HepG2 (cell line): ENCODE measurements around the gene HYAL1. TPM values are rescaled to one million over a fixed set of nuclear protein-coding genes. Genes with fewer than 3 reads are reported as not detected.

ENCODE experiments used
- ATAC-seq: fragments of 200-7000 bp; cut with Tn5 transposase; 3 replicates; pipeline ENCODE4 v1.9.1; 2020; ENCODE audit warnings: mild to moderate bottlenecking, moderate library complexity
- BruUV-seq: library from RNA; stranded (reverse); fragments of 400-500 nt; replicated peaks from 2 replicates; lab custom pipeline; 2021; lab: Mats Ljungman, UMichigan
- CTCF ChIA-PET: fragments of 300-600 bp; formaldehyde crosslinking; extraction: SDS; loops from one replicate; lab custom pipeline; 2021; ENCODE audit warnings: low total read pairs, inconsistent platforms, low intra/inter-chr PET ratio; lab: Yijun Ruan, JAX
- POLR2A ChIA-PET: fragments of 350-600 bp; sonication (Branson Sonifier 250); formaldehyde crosslinking; loops from one replicate; lab custom pipeline; 2020; ENCODE audit warnings: antibody characterized with exemption, inconsistent platforms; lab: Yijun Ruan, JAX
- DNase-seq: peaks from one replicate; pipeline ENCODE4 v3.0.0-alpha.2; 2015; ENCODE audit warnings: low spot score
- FAIRE-seq: peaks from 3 replicates; lab custom pipeline; 2011; peaks lifted over from hg19 to GRCh38; lab: Jason Lieb, UNC
- H2AFZ ChIP-seq: one replicate; pipeline ENCODE4 v1.6.1; 2011; ENCODE audit warnings: low read length, inconsistent platforms
- H3K27ac ChIP-seq: fragments of 300-600 bp; 3 replicates; pipeline ENCODE4 v1.8.0; 2011; ENCODE audit warnings: mixed run types, mild to moderate bottlenecking, mixed read lengths, low read length, inconsistent platforms; ENCODE audit not compliant: insufficient read depth; ENCODE audit errors: extremely low read length
- H3K27me3 ChIP-seq, 2 experiments: fragments of 200-600 bp in 1 of 2; 2 replicates in 1 of 2; 3 replicates in 1 of 2; pipeline versions ENCODE4 v1.6.0 to v1.8.0; 2011; ENCODE audit warnings: low read length in 2 of 2, mild to moderate bottlenecking in 2 of 2, moderate library complexity in 2 of 2, inconsistent platforms in 1 of 2; ENCODE audit not compliant: insufficient read depth in 2 of 2, control insufficient read depth in 1 of 2
- H3K36me3 ChIP-seq, 2 experiments: fragments of 200-600 bp in 1 of 2; replicated peaks in 1 of 2; 2 replicates in 1 of 2; 3 replicates in 1 of 2; pipeline versions ENCODE4 v1.5.1 to v1.8.0; 2011; ENCODE audit warnings: low read length in 2 of 2, inconsistent platforms in 1 of 2; ENCODE audit not compliant: insufficient read depth in 2 of 2, control insufficient read depth in 1 of 2
- H3K4me1 ChIP-seq: 2 replicates; pipeline ENCODE4 v1.5.1; 2012; ENCODE audit warnings: low read length, inconsistent platforms; ENCODE audit not compliant: insufficient read depth
- H3K4me2 ChIP-seq: 2 replicates; pipeline ENCODE4 v1.6.0; 2011; ENCODE audit warnings: low read depth, low read length, inconsistent platforms
- H3K4me3 ChIP-seq, 3 experiments: fragments of 200-600 bp in 1 of 3; sonication (generic), shearing (Covaris generic) in 1 of 3; replicated peaks in 1 of 3; 2 replicates each; pipeline ENCODE4 v1.5.1; 2011 to 2016; ENCODE audit warnings: low read length in 3 of 3, inconsistent platforms in 2 of 3, low read depth in 2 of 3, mild to moderate bottlenecking in 2 of 3, control low read depth in 1 of 3, mixed read lengths in 1 of 3; ENCODE audit not compliant: insufficient read depth in 1 of 3
- H3K79me2 ChIP-seq: one replicate; pipeline ENCODE4 v1.6.1; 2011; ENCODE audit warnings: low read length, inconsistent platforms; ENCODE audit not compliant: insufficient read depth
- H3K9ac ChIP-seq: 2 replicates; pipeline ENCODE4 v1.6.0; 2011; ENCODE audit warnings: mild to moderate bottlenecking, low read depth, low read length, inconsistent platforms; ENCODE audit not compliant: insufficient read depth
- H3K9me3 ChIP-seq: 2 replicates; pipeline ENCODE4 v1.5.1; 2012; ENCODE audit warnings: mild to moderate bottlenecking, low read length
- H4K20me1 ChIP-seq: 2 replicates; pipeline ENCODE4 v1.6.0; 2011; ENCODE audit warnings: inconsistent platforms, mild to moderate bottlenecking, low read length, moderate library complexity; ENCODE audit not compliant: insufficient read depth
- ETV6 ChIP-seq: sonication (generic); formaldehyde crosslinking; conservative IDR thresholded peaks from 2 replicates; pipeline ENCODE4 v1.4.0; 2020; ENCODE audit warnings: missing genetic modification reagents
- ISX ChIP-seq: sonication (generic); formaldehyde crosslinking; conservative IDR thresholded peaks from 2 replicates; pipeline ENCODE4 v1.5.0; 2020; ENCODE audit warnings: missing genetic modification reagents
- POGZ ChIP-seq: sonication (generic); formaldehyde crosslinking; IDR thresholded peaks from 2 replicates; pipeline ENCODE4 v1.4.0; 2020; ENCODE audit warnings: mild to moderate bottlenecking, missing genetic modification reagents
- ZHX2 ChIP-seq, 2 experiments: sonication (generic) in 1 of 2; formaldehyde crosslinking in 1 of 2; IDR thresholded peaks; 2 replicates each; pipeline versions ENCODE4 v1.6.1 to v1.9.0; 2014 to 2022; ENCODE audit warnings: antibody characterized with exemption in 1 of 2, borderline replicate concordance in 1 of 2, inconsistent platforms in 1 of 2, low read depth in 1 of 2, missing genetic modification reagents in 1 of 2
- ZNF878 ChIP-seq: sonication (generic); formaldehyde crosslinking; IDR thresholded peaks from 2 replicates; pipeline ENCODE4 v1.8.1; 2023; ENCODE audit warnings: mild to moderate bottlenecking, missing genetic modification reagents, moderate library complexity
- ZSCAN30 ChIP-seq: sonication (generic); formaldehyde crosslinking; IDR thresholded peaks from 2 replicates; pipeline ENCODE4 v1.5.0; 2020; ENCODE audit warnings: mild to moderate bottlenecking, missing genetic modification reagents
- WGBS: methylation state at CpG from one replicate; pipeline ENCODE4 v1.1.6; 2017; ENCODE audit warnings: low lambda C conversion rate; 5-methylcytosine and 5-hydroxymethylcytosine counted together
- in situ Hi-C: cut with HindIII; loops from 2 replicates; pipeline ENCODE4 v1.10.0; 2017; ENCODE audit warnings: low pct_unique_long_range_greater_than_20kb; ENCODE audit not compliant: extremely low pct_ligation_motif_present
- intact Hi-C: fragments of 100-400 bp; cut with micrococcal nuclease; formaldehyde crosslinking; loops from one replicate; pipeline ENCODE4 v1.10.0; 2022; ENCODE audit not compliant: unreplicated experiment
- polyA plus RNA-seq, 8 experiments: library from polyadenylated mRNA; depleted of rRNA in 3 of 8; stranded (reverse) in 7 of 8; unstranded in 1 of 8; fragments of >200 nt; fragmentation: Illumina TruSeq in 4 of 8; extraction: Trizol in 4 of 8; gene quantifications; 2 replicates each; pipeline versions ENCODE4 v1.2.1 to v1.2.3, GENCODE V29; 2011 to 2016; ENCODE audit warnings: low read depth in 4 of 8, missing spikeins in 1 of 8, mixed read lengths in 1 of 8; ENCODE audit not compliant: insufficient read depth in 1 of 8
- total RNA-seq, 5 experiments: library from RNA; depleted of rRNA; stranded (reverse); fragments of >200 nt; fragmentation: Illumina TruSeq; extraction: Trizol; gene quantifications; 2 replicates each; pipeline ENCODE4 v1.2.3, GENCODE V29; 2016; ENCODE audit warnings: low read depth in 1 of 5
- TF ChIP-seq, protein P1 (sequence below): fragments of 450-650 bp; IDR thresholded peaks from 2 replicates; pipeline ENCODE4 v1.6.1; 2017; ENCODE audit warnings: mild to moderate bottlenecking
- TF ChIP-seq, protein P2 (sequence below): IDR thresholded peaks from 2 replicates; pipeline ENCODE4 v1.6.1; 2016; ENCODE audit warnings: mild to moderate bottlenecking

The HYAL1 gene
- total and polyA plus RNA-seq, 2 of the 13 experiments (the other 11 are each of a cell fraction or from before 2014, with no cell fraction given), result 76.5 to 193 TPM

DNA sequence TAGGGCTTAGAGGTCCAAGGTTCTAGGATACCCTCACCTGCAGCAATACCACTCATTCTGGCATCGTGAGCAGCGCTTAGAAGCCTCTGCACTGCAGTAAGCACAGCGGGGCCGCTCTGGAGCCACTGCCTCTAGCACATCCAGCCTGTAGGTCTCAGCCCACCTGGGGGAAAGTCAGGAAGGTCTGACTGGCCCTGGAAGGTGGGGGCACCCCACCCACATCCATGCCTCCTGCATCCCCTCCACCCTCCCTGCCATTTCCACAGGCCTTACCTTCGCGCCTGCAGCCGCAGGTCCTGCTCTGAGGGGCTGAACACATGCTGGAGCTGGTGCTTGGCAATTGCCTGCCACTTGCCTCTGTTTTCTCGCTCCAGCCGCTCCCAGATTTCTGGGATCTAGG is 38.2 kb upstream of the HYAL1 start:
- Histone ChIP-seq H3K4me2 (no peak overlapping the region), H3K36me3 (no peaks in the 10 kb centered on the region)
- TF ChIP-seq ISX (CRISPR knock-in tag), result no peak
- no peak for TF ChIP-seq ZNF878
- TF ChIP-seq, protein P1, sequence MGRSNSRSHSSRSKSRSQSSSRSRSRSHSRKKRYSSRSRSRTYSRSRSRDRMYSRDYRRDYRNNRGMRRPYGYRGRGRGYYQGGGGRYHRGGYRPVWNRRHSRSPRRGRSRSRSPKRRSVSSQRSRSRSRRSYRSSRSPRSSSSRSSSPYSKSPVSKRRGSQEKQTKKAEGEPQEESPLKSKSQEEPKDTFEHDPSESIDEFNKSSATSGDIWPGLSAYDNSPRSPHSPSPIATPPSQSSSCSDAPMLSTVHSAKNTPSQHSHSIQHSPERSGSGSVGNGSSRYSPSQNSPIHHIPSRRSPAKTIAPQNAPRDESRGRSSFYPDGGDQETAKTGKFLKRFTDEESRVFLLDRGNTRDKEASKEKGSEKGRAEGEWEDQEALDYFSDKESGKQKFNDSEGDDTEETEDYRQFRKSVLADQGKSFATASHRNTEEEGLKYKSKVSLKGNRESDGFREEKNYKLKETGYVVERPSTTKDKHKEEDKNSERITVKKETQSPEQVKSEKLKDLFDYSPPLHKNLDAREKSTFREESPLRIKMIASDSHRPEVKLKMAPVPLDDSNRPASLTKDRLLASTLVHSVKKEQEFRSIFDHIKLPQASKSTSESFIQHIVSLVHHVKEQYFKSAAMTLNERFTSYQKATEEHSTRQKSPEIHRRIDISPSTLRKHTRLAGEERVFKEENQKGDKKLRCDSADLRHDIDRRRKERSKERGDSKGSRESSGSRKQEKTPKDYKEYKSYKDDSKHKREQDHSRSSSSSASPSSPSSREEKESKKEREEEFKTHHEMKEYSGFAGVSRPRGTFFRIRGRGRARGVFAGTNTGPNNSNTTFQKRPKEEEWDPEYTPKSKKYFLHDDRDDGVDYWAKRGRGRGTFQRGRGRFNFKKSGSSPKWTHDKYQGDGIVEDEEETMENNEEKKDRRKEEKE, result no peak
- TF ChIP-seq ZSCAN30 (CRISPR knock-in tag), result no peak
- no peak for TF ChIP-seq ZHX2 (IDR thresholded peaks at IDR 0.05; ENCODE audit: low read depth)
- TF ChIP-seq ZHX2 (CRISPR knock-in tag; IDR thresholded peaks at IDR 0.05; ENCODE audit: borderline replicate concordance), result no peak
- TF ChIP-seq, protein P2, sequence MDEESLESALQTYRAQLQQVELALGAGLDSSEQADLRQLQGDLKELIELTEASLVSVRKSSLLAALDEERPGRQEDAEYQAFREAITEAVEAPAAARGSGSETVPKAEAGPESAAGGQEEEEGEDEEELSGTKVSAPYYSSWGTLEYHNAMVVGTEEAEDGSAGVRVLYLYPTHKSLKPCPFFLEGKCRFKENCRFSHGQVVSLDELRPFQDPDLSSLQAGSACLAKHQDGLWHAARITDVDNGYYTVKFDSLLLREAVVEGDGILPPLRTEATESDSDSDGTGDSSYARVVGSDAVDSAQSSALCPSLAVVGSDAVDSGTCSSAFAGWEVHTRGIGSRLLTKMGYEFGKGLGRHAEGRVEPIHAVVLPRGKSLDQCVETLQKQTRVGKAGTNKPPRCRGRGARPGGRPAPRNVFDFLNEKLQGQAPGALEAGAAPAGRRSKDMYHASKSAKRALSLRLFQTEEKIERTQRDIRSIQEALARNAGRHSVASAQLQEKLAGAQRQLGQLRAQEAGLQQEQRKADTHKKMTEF (CRISPR knock-in tag), result no peak
- no peak for TF ChIP-seq POGZ (CRISPR knock-in tag)
- no peak for TF ChIP-seq ETV6 (CRISPR knock-in tag)
- TF ChIP-seq, all 625 proteins: peak for 0
- Histone ChIP-seq H2AFZ (no peak overlapping the region), H3K9ac (no peak overlapping the region), H3K9me3 (no peaks in the 10 kb centered on the region), H3K79me2 (peaks cover 3% of the 10 kb centered on the region), H4K20me1 (no peaks in the 10 kb centered on the region), H3K27me3 (peaks cover 1 to 2% of the 10 kb centered on the region in 2 experiments; a peak in 1 of 5 replicates), H3K4me1 (peaks cover 60% of the 10 kb centered on the region), H3K4me3 (no peak overlapping the region), H3K27ac (no peak overlapping the region)
- in situ Hi-C loops, result loop anchor here (10.0 kb wide), 1 partner anchor 203 kb away; no protein-coding TSS in a partner anchor
- ATAC-seq (no peak), FAIRE-seq (no peak), DNase-seq (no peak)
- WGBS, result 68% methylated on average over 7 of the region's 9 CpGs
- CTCF ChIA-PET, result no interaction called here
- BruUV-seq, result no TSS peak
- intact Hi-C loops, result loop anchor here (10.0 kb wide), 1 partner anchor 203 kb away; no protein-coding TSS in a partner anchor
- POLR2A ChIA-PET, result interaction anchor here (1.4 kb wide), 1 partner anchor 14 kb away, joined by 3 read pairs; the partner anchor contains the start of gene TUSC2
